OCI-M1 (cell line): Measurements from ENCODE around the gene THBS3.
"Not testable (repeated sequence)": the region's sequence is repeated elsewhere in the genome, so short reads cannot be mapped to it uniquely, and the experiment has no call there.

ENCODE experiments used
- DNase-seq: peaks from one replicate; lab custom pipeline; 2025; lab: John Stamatoyannopoulos, UW

THBS3 gene

GRCh38 chr1:155207806-155208540, at the start of gene THBS3:
TSS of gene THBS3 (minus strand) at chr1:155207897. CDS start at chr1:155207876, 21 bp downstream.
- no peak for DNase-seq

DNA sequence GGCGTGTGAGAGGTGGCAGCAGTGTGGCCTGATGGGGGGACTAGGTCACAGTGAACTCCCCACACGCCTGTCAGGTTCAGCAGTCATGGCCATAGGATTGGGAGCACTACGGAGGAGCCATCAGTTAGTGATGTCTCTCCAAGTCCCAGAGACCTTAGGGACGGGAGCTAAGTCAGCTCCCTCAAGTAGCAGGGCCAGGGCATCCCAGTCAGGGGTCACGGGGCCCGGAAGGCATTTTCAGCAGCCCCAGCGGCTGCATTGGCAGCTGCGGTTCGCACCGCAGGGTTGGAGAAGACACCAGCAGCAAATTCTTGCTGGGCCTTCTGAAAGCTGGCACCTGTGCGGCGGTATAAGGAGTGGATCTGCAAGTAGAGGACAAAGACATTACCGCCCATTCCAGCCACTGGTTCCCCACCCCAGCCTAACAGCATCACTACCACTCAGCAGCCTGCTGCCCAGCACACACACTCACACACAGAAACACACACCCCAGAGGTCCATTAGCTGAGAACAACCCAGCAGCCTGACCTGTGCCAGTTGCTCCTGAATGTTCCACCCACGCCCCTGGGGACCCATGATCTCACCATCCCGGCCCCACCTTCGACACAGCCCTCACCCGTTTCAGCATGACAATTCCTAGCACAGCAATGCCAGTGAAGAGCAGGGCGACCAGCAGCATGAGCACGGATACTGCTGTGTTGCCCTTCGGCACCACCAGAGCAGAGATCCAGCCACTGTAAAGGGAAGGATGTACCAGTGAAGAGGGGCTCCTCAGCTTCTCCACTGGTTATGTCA, 48.6 kb upstream of the THBS3 start:
- DNase-seq: no peak

- DNase-seq: peak; percentile 91
Observed at GRCh38 chr1:155255243-155256007, 47.7 kb upstream of the THBS3 start, which contains the start of gene ENTREP3. TSS of gene ENTREP3 (minus strand) at chr1:155255483. CDS start at chr1:155254877, 606 bp downstream.

GRCh38 chr1:155254714-155255242, 47.1 kb upstream of the THBS3 start:
- DNase-seq: no peak

GRCh38 chr1:155254228-155254713, 46.6 kb upstream of the THBS3 start:
- no peak for DNase-seq

DNA sequence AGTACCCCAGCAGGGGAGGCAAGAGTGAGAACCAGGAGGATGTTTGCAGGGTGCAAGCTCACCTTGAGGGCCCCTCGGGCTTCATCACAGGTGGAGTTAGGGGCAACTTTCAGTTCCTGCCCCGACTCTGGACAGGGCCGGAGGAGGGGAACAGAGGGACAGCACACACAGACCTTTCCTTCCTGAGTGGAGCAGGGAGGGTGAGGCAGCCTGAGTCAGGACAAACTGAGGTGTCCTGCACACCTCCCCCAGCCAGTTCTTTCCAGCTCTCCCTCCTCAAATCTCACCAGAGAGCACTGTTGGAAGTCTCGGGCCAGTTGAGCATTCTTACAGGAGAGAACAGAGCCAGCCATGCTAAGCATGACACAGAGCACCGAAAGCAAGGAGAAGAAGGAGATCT, 46.1 kb upstream of the THBS3 start:
- no peak for DNase-seq

DNA sequence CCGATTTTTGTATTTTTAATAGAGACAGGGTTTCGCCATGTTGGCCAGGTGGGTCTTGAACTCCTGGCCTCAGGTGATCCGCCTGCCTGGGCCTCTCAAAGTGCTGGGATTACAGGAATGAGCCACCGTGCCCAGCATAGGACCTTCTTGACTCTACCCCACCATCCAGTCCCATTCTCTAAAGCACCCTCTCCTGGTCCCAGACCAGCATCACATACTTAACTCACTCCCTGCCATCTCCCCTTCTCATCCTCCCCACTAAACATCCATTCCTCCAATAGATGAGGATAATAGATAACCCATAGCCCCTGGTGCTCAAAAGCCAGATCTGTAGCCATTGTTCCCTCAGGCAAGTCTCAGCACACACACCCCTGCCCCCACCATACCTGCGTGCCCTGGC, 45.5 kb upstream of the THBS3 start:
- DNase-seq: no peak

- DNase-seq: no peak
Observed at GRCh38 chr1:155251566-155251965, 43.9 kb upstream of the THBS3 start.

DNA sequence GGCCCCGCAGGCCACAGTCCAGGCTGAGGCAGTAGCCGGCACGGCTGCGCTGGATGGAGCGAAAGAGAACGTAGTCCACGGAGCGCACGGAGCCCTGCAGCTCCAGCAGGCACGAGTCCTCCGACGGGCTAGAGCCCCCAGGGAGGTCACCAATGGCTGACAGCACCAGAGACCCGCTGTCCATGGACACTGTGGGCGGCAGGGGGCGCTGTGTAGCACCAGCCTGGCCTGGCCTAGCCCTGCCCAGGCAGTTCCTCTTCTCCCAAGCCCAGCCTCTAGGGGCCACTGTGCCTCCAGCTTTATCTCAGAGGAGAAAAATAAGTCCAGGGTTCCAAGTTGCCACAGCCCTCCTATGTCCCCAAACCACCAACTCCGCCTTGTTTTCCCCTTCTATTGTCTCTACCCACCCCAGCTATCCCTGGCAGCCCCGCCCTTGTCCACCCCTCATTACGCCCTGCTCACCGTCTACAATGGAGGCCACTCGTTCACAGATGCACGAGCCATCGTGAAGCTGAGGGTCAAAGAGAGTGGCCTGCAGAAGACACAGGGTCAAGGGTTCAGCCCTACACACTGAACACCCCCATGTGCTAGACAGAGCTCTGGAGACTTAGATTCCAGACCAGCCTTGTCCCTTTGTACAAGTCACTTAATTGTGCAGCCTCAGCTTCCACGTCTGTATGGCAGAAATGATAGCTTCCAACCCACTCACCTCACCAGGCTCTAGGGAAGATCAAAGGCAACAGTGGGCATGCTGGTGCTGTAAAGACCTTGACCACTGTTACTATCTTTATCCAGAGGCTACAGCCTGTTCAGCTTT, 43.1 kb upstream of the THBS3 start:
- peak; percentile 98 for DNase-seq

GRCh38 chr1:155250246-155250632, 42.5 kb upstream of the THBS3 start:
- no peak for DNase-seq

GRCh38 chr1:155247667-155248553, 40.2 kb upstream of the THBS3 start:
- DNase-seq: peak; percentile 94

GRCh38 chr1:155246796-155247195, 39.1 kb upstream of the THBS3 start:
- DNase-seq: not testable (repeated sequence)

DNA sequence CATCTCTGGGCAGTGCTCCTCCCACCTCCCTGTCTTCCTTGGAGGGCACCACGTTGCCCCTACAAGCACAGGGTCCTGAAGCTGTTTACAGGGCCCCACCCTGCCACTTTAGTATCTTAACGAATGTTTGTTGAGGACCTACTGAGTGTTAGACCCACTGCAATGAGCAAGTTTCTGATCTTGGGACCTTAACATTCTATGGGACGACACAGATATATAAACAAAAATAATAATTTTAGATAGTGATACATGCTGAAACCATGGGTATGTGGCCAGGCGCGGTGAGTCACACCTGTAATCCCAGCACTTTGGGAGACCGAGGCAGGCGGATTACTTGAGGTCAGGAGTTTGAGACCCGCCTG, 37.4 kb upstream of the THBS3 start:
- DNase-seq: no peak

- peak; percentile 100 for DNase-seq
Observed at GRCh38 chr1:155244368-155245162, 36.9 kb upstream of the THBS3 start.

DNA sequence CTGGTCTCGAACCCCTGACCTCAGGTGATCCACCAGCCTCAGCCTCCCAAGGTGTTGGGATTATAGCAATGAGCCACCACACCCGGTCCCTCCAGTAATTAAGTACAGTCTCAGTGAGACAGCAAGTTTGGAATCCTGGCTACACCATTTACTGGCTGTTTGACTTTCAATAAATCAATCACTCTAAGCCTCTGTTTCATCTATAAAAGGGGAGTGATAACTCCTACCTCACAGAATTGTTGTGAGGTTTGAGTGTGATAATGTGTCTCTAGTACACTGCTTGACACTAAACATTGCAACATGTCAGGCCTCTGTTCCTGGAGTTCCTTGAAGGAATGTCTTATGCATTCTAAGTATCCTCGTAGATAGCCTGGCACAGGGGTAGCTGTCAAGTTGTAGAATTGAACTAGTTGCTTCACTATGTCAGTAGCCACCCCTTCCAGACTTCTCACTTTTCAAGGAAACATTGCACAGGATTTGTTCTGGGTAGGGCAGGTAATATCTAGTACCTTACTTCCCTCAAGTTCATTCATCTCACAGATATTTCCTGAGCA, 35.2 kb upstream of the THBS3 start:
- DNase-seq: no peak

- DNase-seq: peak; percentile 76
Observed at GRCh38 chr1:155241841-155242264, 34.2 kb upstream of the THBS3 start.

GRCh38 chr1:155241069-155241679, 33.5 kb upstream of the THBS3 start:
- DNase-seq: peak; percentile 93

GRCh38 chr1:155236451-155236850, 28.8 kb upstream of the THBS3 start:
- DNase-seq: no peak

DNA sequence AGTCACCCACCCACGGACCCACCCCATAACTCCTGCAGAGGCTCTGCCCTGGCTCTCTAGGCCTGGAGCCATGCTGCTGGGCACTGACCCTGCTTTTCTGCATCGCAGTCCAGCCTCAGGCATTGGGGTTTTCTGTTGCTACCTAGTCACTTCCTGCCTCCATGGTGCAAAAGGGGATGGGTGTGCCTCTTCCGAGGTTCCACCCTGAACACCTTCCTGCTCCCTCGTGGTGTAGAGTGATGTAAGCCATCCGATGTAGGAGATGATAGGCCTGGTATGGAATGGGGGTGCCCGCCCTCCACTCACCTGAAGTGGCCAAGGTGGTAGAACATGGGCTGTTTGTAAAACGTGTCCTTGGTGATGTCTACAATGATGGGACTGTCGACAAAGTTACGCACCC, 27.7 kb upstream of the THBS3 start:
- DNase-seq: not testable (repeated sequence)
